H1 (cell line): ENCODE measurements around the gene CTNNA3. TPM values are rescaled to one million over a fixed set of nuclear protein-coding genes. Genes with fewer than 3 reads are reported as not detected.

Experiments used
- CTCF ChIA-PET: fragments of 300-600 bp; sonication (Branson Sonifier 250); formaldehyde crosslinking; loops from one replicate; lab custom pipeline; 2021; ENCODE audit not compliant: partially characterized antibody; lab: Charles Lee
- POLR2A ChIA-PET: fragments of 300-600 bp; sonication (Branson Sonifier 250); formaldehyde crosslinking; loops from one replicate; lab custom pipeline; 2021; ENCODE audit warnings: inconsistent platforms; ENCODE audit not compliant: partially characterized antibody; lab: Charles Lee
- DNase-seq, 2 experiments: peaks; one replicate each; pipeline versions ENCODE4 v3.0.0 to v3.0.0-alpha.2; 2010 to 2022; ENCODE audit warnings: low spot score in 2 of 2, low read depth in 1 of 2, mixed read lengths in 1 of 2
- FAIRE-seq: peaks from 2 replicates; lab custom pipeline; 2011; peaks lifted over from hg19 to GRCh38; lab: Jason Lieb, UNC
- H2AFZ ChIP-seq: 2 replicates; pipeline ENCODE4 v1.8.1; 2012; ENCODE audit warnings: low read length, inconsistent platforms
- H2AK5ac ChIP-seq: 2 replicates; pipeline ENCODE4 v1.6.1; 2013; ENCODE audit warnings: low read depth, low read length
- H2BK120ac ChIP-seq: replicated peaks from 2 replicates; pipeline ENCODE3; 2013; ENCODE audit warnings: low read depth, low read length, inconsistent platforms
- H2BK12ac ChIP-seq: 2 replicates; pipeline ENCODE4 v1.6.1; 2013; ENCODE audit warnings: low read depth, low read length
- H2BK15ac ChIP-seq: 2 replicates; pipeline ENCODE4 v1.6.1; 2013; ENCODE audit warnings: low read length
- H2BK20ac ChIP-seq: 2 replicates; pipeline ENCODE4 v1.6.1; 2013; ENCODE audit warnings: low read length
- H2BK5ac ChIP-seq: 2 replicates; pipeline ENCODE4 v1.6.1; 2013; ENCODE audit warnings: low read depth, low read length
- H3K14ac ChIP-seq: 2 replicates; pipeline ENCODE4 v1.6.1; 2013; ENCODE audit warnings: inconsistent platforms; ENCODE audit not compliant: insufficient read length
- H3K18ac ChIP-seq: 2 replicates; pipeline ENCODE4 v1.6.1; 2013; ENCODE audit warnings: low read length; ENCODE audit errors: extremely low read depth
- H3K23ac ChIP-seq: 2 replicates; pipeline ENCODE4 v1.6.1; 2013; ENCODE audit warnings: inconsistent platforms; ENCODE audit not compliant: insufficient read length
- H3K23me2 ChIP-seq: 2 replicates; pipeline ENCODE4 v1.6.1; 2013; ENCODE audit warnings: low read depth, low read length
- H3K27ac ChIP-seq: 2 replicates; pipeline ENCODE4 v1.6.1; 2011; ENCODE audit warnings: low read depth, low read length, inconsistent platforms
- H3K27me3 ChIP-seq, 4 experiments: replicated peaks in 1 of 4; 1 replicate in 1 of 4; 2 replicates in 3 of 4; pipeline versions ENCODE4 v1.6.1 to v1.8.1; 2011 to 2013; ENCODE audit warnings: low read length in 3 of 4, mild to moderate bottlenecking in 3 of 4, inconsistent platforms in 2 of 4, mixed read lengths in 2 of 4, moderate library complexity in 1 of 4; ENCODE audit not compliant: control insufficient read depth in 3 of 4, insufficient read depth in 3 of 4; ENCODE audit errors: extremely low read depth in 1 of 4
- H3K36me3 ChIP-seq, 4 experiments: 2 replicates each; pipeline versions ENCODE4 v1.6.1 to v1.8.1; 2011 to 2013; ENCODE audit warnings: mild to moderate bottlenecking in 4 of 4, low read length in 3 of 4, moderate library complexity in 2 of 4, control low read depth in 1 of 4, inconsistent platforms in 1 of 4; ENCODE audit not compliant: insufficient read depth in 4 of 4, control insufficient read depth in 2 of 4
- H3K4ac ChIP-seq: replicated peaks from 2 replicates; pipeline ENCODE3; 2013; ENCODE audit warnings: low read length, low read depth, mixed read lengths, inconsistent platforms; ENCODE audit not compliant: insufficient read length
- H3K4me1 ChIP-seq, 4 experiments: replicated peaks in 1 of 4; 1 replicate in 1 of 4; 2 replicates in 3 of 4; pipeline versions ENCODE4 v1.6.1 to v1.8.1; 2011 to 2013; ENCODE audit warnings: low read length in 3 of 4, inconsistent platforms in 2 of 4, mixed read lengths in 1 of 4; ENCODE audit not compliant: insufficient read depth in 4 of 4, control insufficient read depth in 3 of 4
- H3K4me2 ChIP-seq, 2 experiments: 2 replicates each; pipeline versions ENCODE4 v1.6.1 to v1.8.1; 2011 to 2013; ENCODE audit warnings: low read depth in 2 of 2, low read length in 2 of 2, control low read depth in 1 of 2, inconsistent platforms in 1 of 2, mild to moderate bottlenecking in 1 of 2; ENCODE audit not compliant: insufficient read depth in 1 of 2
- H3K4me3 ChIP-seq, 4 experiments: fragments of 200-600, 300-600 bp in 1 of 4; sonication (generic), shearing (Covaris generic), sonication (Bioruptor Twin) in 1 of 4; 2 replicates each; pipeline versions ENCODE4 v1.5.1 to v1.8.1; 2011 to 2016; ENCODE audit warnings: low read length in 4 of 4, low read depth in 3 of 4, control low read depth in 2 of 4, inconsistent platforms in 2 of 4, mild to moderate bottlenecking in 2 of 4, mixed read lengths in 1 of 4, moderate library complexity in 1 of 4; ENCODE audit not compliant: insufficient read depth in 2 of 4; ENCODE audit errors: extremely low read depth in 1 of 4
- H3K56ac ChIP-seq: replicated peaks from 2 replicates; pipeline ENCODE3; 2013; ENCODE audit warnings: low read depth, mild to moderate bottlenecking, mixed read lengths, low read length, inconsistent platforms; ENCODE audit not compliant: insufficient read length
- H3K79me1 ChIP-seq: 2 replicates; pipeline ENCODE4 v1.6.1; 2013; ENCODE audit warnings: low read depth, low read length, control low read depth
- H3K79me2 ChIP-seq, 2 experiments: 2 replicates each; pipeline versions ENCODE4 v1.6.1 to v1.8.1; 2012 to 2013; ENCODE audit warnings: low read length in 2 of 2, mild to moderate bottlenecking in 2 of 2, inconsistent platforms in 1 of 2; ENCODE audit not compliant: insufficient read depth in 2 of 2, control insufficient read depth in 1 of 2
- H3K9ac ChIP-seq, 4 experiments: replicated peaks in 1 of 4; 1 replicate in 1 of 4; 2 replicates in 3 of 4; pipeline versions ENCODE4 v1.6.1 to v1.8.1; 2011 to 2013; ENCODE audit warnings: low read depth in 3 of 4, low read length in 3 of 4, control low read depth in 2 of 4, mild to moderate bottlenecking in 2 of 4, moderate library complexity in 2 of 4, inconsistent platforms in 1 of 4; ENCODE audit errors: extremely low read depth in 1 of 4
- H3K9me3 ChIP-seq, 2 experiments: 2 replicates each; pipeline versions ENCODE4 v1.6.1 to v1.8.1; 2012 to 2013; ENCODE audit warnings: mild to moderate bottlenecking in 2 of 2, moderate library complexity in 2 of 2, control low read depth in 1 of 2, inconsistent platforms in 1 of 2, low read depth in 1 of 2, low read length in 1 of 2, mixed read lengths in 1 of 2; ENCODE audit not compliant: insufficient read depth in 2 of 2
- H4K20me1 ChIP-seq, 2 experiments: replicated peaks in 1 of 2; 2 replicates each; pipeline versions ENCODE3 to v1.8.1; 2011 to 2013; ENCODE audit warnings: inconsistent platforms in 2 of 2, low read length in 2 of 2, mild to moderate bottlenecking in 1 of 2; ENCODE audit not compliant: insufficient read depth in 2 of 2, control insufficient read depth in 1 of 2
- H4K5ac ChIP-seq: 2 replicates; pipeline ENCODE4 v1.6.1; 2013; ENCODE audit warnings: low read length, low read depth, mixed read lengths, inconsistent platforms; ENCODE audit not compliant: insufficient read length
- H4K8ac ChIP-seq: 2 replicates; pipeline ENCODE4 v1.8.0; 2013; ENCODE audit warnings: mild to moderate bottlenecking, moderate library complexity, low read length, inconsistent platforms; ENCODE audit not compliant: insufficient read depth; ENCODE audit errors: extremely low read depth
- H4K91ac ChIP-seq: replicated peaks from 2 replicates; pipeline ENCODE3; 2013; ENCODE audit warnings: low read length, mixed read lengths, inconsistent platforms; ENCODE audit not compliant: insufficient read length
- BCL11A ChIP-seq, 2 experiments: IDR thresholded peaks; one replicate each; pipeline ENCODE4 v1.6.1; 2011; ENCODE audit warnings: low read depth in 2 of 2, low read length in 2 of 2, mild to moderate bottlenecking in 2 of 2
- CBX8 ChIP-seq: fragments of 300-800, 300-1000 bp; sonication (generic); IDR thresholded peaks from 2 replicates; pipeline ENCODE4 v1.7.1; 2016; ENCODE audit warnings: low read depth, low read length, borderline replicate concordance
- CTBP2 ChIP-seq: IDR thresholded peaks from 2 replicates; pipeline ENCODE4 v1.7.0; 2011; ENCODE audit warnings: borderline replicate concordance, mild to moderate bottlenecking, moderate library complexity, mixed read lengths, low read length; ENCODE audit not compliant: insufficient read depth, insufficient read length
- GABPA ChIP-seq: IDR thresholded peaks from 2 replicates; pipeline ENCODE4 v1.6.1; 2011; ENCODE audit warnings: mild to moderate bottlenecking, low read length, moderate library complexity, borderline replicate concordance; ENCODE audit not compliant: insufficient read depth
- NANOG ChIP-seq: IDR thresholded peaks from 2 replicates; pipeline ENCODE4 v1.6.1; 2011; ENCODE audit warnings: low read length, low read depth, mild to moderate bottlenecking, inconsistent platforms; ENCODE audit not compliant: insufficient read depth, poor library complexity, severe bottlenecking
- TCF12 ChIP-seq: IDR thresholded peaks from 2 replicates; pipeline ENCODE4 v1.6.1; 2011; ENCODE audit warnings: low read depth, mild to moderate bottlenecking, low read length
- TEAD4 ChIP-seq: IDR thresholded peaks from 2 replicates; pipeline ENCODE4 v1.6.1; 2012; ENCODE audit warnings: low read depth, low read length, inconsistent platforms, mixed read lengths
- WGBS, 2 experiments: shearing (Covaris generic) in 1 of 2; methylation state at CpG; one replicate each; pipeline versions ENCODE4 v1.1.6 to v1.1.7; 2013 to 2015; ENCODE audit warnings: low lambda C conversion rate in 2 of 2, mixed read lengths in 2 of 2, inconsistent platforms in 1 of 2, low coverage in 1 of 2, missing lambda C conversion rate in 1 of 2; ENCODE audit not compliant: insufficient replicate concordance in 2 of 2, insufficient coverage in 1 of 2, insufficient read length in 1 of 2; ENCODE audit errors: extremely low coverage in 1 of 2, missing lambda C conversion rate in 1 of 2; 5-methylcytosine and 5-hydroxymethylcytosine counted together
- polyA plus RNA-seq, 7 experiments: library from polyadenylated mRNA; depleted of rRNA in 3 of 7; stranded (reverse) in 5 of 7; unstranded in 2 of 7; fragments of >200 nt in 5 of 7; fragments of 200-250 nt in 2 of 7; gene quantifications; 1 replicate in 5 of 7; 2 replicates in 1 of 7; 4 replicates in 1 of 7; pipeline versions ENCODE4 v1.2.1 to v1.2.3, GENCODE V29; 2011 to 2013; ENCODE audit warnings: missing spikeins in 2 of 7, mixed read lengths in 2 of 7
- total RNA-seq: library from RNA; stranded (reverse); fragmentation: NEBNext Ultra II Directional; extraction: Animal tissue kit (Norgen Biotek cat#: 25700); gene quantifications from 2 replicates; pipeline ENCODE4 v1.2.1, GENCODE V29; 2021

CTNNA3 gene
- total and polyA plus RNA-seq, 2 of the 8 experiments (the other 6 are each of a cell fraction or from before 2014, with no cell fraction given): 1.3 to 1.5 TPM

GRCh38 chr10:67385566-67385965 lies 310.4 kb downstream of the CTNNA3 start:
- Histone ChIP-seq H3K27me3 (no peaks in the 10 kb centered on the region), H2BK120ac (no peak overlapping the region), H3K36me3 (no peaks in the 10 kb centered on the region), H4K91ac (no peak overlapping the region), H2BK15ac (no peak overlapping the region), H2AK5ac (no peak overlapping the region), H2AFZ (no peak overlapping the region), H3K23me2 (no peaks in the 10 kb centered on the region), H4K8ac (no peak overlapping the region), H2BK12ac (no peak overlapping the region), H3K79me2 (no peaks in the 10 kb centered on the region), H2BK5ac (no peak overlapping the region), H4K5ac (no peak overlapping the region), H3K4ac (no peak overlapping the region), H3K23ac (no peak overlapping the region), H3K56ac (no peak overlapping the region), H2BK20ac (no peak overlapping the region), H3K18ac (no peak overlapping the region), H4K20me1 (no peaks in the 10 kb centered on the region), H3K4me3 (no peak overlapping the region), H3K79me1 (no peaks in the 10 kb centered on the region), H3K4me2 (peak overlapping the region in 1 of 2 experiments; percentile 55; a peak in 2 of 4 replicates), H3K9ac (no peak overlapping the region), H3K9me3 (no peaks in the 10 kb centered on the region), H3K4me1 (peaks cover 0 to 7% (median under 1%) of the 10 kb centered on the region in 4 experiments; a peak in 3 of 7 replicates), H3K27ac (no peak overlapping the region), H3K14ac (no peak overlapping the region)
- no peak for DNase-seq
- POLR2A ChIA-PET: interaction anchor here (0.7 kb wide), 1 partner anchor 1164 kb away, joined by 3 read pairs; no protein-coding TSS in a partner anchor
- no peak for TF ChIP-seq BCL11A (IDR thresholded peaks at IDR 0.05; ENCODE audit: low read depth in 2 of 2, low read length in 2 of 2)
- no peak for TF ChIP-seq CTBP2
- TF ChIP-seq TCF12: no peak
- TF ChIP-seq GABPA: no peak
- TF ChIP-seq TEAD4: no peak
- no peak for TF ChIP-seq CBX8
- TF ChIP-seq NANOG: no peak
- no peak for FAIRE-seq
- WGBS, 2 experiments: 97% methylated on average over 2 of the region's 2 CpGs; no CpG with 5 or more reads in 1 of the 2 experiments
- CTCF ChIA-PET: no interaction called here
